GM19238 (cell line): ENCODE results near the gene SEMA3F.

Source experiments
- DNase-seq: peaks from one replicate; pipeline ENCODE4 v3.0.0; 2011; ENCODE audit warnings: low spot score; ENCODE audit not compliant: insufficient read length

The SEMA3F gene

DNA sequence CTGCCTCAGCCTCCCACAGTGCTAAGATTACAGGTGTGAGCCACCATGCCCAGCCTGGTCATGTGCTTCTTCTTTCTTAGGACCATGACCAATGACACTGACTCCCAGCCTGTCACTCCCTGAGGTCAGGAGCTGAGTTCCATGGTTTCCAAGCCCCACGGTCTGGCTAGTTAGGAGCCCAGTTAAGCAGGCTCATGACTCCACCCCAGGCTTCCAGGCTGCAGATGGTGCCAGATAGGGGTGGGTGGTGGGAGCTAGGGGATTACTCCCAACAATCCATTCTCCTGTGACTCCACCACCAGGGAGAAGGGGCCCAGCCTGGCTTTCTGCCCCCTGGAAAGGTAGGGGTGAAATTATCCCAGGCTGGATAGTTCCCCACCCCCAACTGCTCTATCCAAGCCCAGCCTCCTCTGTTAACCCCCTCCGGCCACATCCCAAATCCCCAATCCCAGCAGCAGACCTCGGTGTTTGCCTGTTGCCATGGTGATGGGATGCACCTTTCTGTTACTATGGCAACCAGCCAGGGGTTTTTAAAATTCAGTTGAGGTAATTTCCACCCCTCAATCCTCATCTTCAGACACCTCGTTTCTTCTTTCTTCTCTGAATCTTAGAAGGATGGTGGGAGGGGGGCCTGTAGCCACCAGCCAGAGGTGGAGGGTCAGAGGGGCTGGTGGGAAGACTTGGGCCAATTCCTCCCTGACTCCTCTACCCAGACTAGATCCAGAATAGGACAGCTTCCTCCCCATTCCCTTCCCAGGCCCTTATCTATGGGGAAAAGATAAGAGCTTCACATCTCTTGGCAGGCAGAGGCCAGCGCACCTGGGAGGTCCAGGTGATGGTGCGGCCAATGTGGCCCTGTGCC, 22.5 kb upstream of the SEMA3F start:
- no peak for DNase-seq

DNA sequence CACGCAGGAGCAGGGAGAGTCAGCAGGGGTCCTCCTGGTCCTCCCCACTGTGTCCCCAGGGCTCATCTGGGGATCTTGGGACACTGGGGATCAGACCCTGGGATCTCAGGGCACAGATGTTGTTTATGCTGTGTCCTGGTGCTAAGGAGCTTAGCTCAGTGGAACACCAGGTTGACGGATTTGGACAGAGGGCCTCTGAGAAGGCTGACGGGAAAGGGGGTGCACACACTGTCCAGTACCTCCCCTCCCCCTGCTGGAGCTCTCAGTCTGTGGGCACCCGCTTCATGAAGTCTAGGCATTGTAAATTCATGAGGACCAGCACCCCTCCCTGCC, 21.9 kb upstream of the SEMA3F start:
- DNase-seq, result no peak

DNA sequence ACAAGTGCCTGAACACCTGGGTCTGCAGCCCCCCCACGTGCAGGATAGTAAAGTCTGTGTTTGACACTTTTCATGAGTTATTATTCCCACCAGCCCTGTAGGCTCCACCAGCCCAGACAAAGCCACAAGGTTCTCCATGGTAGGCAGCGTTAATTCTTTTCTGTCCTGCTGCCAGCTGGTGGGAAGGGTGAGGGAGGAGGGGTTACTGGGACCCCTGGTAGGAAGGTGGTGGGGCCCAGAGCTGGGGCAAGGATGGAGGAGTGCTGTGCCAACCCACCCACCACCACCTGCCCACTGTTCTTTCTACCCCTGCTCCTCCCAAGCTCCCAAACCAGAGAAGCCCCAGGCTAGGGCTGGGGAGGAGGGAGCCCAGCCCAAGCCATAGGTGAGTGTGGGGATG, 20.8 kb upstream of the SEMA3F start:
- no peak for DNase-seq

DNA sequence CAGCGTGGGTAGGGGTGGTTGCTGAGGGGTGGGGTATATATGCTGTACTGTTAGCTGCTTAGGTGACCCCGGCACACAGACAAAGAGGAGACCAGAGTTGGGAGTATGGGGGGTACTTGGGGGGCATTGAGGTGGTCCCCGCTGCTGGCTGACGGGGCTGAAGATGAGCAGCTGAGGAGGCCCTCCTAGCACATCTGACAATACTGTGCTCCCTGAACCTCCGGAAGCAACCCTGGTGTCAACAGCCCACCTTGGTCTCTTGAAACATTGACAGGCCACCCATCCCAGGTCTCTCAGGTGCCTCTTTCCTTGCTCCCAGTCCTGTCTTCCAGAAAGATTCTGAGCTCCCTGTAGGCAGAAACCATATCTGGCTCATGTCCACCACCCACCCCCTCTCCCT, 19.2 kb upstream of the SEMA3F start:
- no peak for DNase-seq

DNA sequence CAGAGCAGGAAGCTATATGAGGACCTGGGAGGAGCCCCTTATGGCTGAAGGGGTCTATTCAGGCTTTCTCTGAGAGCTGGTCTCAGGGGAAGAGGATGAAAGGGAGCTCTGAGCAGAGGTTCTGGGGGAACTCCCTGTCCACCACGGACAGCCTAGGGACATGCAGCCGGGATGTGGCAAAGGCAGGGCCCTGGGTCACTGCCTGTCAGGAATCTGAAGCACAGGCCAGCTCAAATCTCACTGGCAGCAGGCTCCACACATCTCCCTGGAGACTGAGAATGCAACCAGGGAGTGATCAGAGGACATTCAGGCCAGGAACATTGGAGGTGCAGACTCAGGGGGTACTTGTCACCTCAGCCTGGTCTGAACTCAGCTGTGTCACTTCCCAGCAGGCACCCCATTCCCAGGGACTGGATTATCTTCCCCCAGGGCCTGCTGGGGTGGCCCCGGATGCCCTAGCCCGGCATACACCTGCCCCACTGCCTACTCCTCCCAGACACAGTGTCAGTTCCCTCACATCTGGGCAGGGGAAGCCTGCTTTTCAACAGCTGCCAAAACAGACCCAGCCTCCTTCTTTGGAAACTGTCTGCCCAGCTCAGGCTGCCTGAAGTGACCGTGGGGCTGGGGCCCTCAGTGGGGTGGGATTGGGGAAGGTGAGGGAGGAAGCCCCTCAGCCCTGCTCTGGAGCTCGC, 18.3 kb upstream of the SEMA3F start:
- DNase-seq, result no peak

DNA sequence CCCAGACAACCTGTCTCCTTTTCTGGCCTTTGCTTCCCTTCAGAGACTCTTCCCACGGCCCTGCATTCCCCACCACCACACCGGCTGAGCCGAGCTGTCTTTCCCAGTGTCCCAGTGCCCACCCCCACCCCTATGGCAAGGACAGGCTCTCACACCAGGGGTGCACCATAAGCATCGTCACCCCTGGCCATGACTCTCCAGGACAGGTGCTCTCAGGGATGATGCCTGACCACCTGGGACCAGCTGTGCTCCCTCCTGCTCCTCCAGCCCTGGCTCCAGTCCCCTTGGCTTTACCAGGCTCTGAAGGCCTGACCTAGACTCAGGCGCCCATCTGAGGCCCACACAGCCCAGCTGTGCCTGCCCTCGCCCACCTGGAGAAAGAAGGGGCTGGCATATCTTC, 17.6 kb upstream of the SEMA3F start:
- no peak for DNase-seq

DNA sequence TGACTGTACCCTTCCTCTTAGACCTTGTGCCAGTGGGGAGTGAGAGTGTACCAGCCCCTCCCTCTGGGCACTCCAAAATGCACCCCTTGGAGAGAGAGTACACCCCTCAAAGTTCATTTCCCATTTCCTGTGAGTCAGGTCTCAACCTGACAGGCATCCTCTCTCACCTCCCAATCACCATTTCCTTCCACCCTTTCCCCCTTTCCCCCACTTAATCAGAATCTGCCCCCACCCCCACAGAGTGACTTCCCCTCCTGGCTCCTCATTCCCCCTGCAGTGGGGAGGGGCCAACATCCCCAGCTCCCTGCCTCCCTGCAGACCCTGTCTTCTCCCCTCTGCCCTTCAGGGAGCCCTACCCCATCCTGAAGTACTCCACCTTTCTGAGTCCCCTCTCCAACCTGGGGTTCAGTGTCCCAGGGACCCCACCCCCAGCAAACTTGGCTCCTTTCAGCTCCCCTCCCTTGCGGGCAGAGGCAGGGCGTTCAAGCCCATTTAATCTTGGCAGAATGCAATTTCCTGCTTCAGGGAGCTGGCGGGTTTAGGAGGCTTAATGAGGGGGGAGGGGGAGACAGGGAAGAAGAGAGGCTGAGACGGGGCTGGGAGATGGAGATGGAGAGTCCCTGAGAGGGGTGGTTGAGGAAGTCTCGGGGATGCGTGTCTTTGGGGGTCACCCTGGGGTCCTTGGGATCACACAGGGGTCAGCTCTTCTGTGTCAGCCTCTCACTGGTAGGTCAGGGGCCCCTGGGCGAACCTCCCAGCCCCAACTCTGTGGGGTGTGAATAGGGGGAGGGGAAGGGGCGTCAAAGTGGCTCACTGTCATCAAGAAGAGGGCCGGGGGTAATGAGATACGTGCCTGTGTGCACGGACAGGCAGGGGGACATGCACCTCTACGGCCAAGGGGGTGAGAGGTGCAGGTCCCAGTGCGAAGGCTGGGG, 16.6 kb upstream of the SEMA3F start:
- DNase-seq, result no peak

DNA sequence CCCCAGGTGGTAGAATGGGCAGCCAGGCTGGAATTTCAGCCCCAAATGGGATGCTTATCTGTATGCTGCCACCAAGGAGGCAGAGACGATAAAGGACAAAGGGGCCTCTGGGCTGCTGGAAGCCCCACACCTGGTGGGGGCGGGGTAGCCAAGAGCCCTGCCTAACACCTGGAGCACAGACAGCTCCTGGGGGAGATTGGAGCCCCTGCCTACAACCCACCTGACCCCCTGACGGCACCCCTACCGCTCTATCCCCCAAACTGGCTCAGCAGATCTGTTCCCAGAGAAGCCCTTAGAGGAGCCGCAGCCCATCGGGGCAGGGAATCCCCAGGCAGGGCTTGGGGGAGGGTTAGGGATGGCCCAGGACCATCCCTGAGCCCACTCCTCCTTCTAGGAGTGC, 15.8 kb upstream of the SEMA3F start:
- DNase-seq, result no peak

DNA sequence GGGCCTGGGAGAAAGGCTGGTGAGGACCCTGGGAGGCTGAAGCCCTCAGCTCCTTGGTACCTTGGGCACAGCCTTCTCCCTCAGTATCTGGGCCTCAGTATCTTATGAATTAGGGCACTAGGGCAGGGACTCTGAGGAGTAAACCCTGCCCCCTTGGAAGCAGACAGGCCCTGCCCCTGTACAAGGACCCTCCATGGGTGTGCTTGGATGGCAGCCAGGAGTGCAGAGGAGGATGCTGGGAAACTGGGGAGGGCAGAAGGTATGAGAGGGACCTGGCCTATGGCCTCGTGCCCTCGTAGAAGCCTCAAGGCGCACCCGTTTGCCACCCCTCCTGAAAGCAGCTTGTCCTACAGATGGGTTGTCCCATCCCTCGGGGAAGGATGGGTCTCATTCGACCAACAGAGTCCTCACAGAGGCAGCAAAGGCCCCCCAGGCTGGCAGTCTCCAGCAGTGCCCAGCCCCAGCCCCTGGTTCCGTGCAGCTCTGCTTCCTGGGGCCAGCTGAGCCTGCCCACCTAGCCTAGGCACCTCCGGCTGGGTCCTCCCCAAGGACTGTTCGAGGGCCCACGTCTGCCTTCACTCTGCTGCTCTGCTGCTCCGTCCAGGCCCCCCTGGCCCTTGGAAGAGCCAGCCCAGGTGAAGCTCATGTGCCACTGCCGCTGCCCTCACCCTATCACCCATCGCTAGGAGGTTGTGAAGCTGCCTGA, 15.3 kb upstream of the SEMA3F start:
- no peak for DNase-seq

DNA sequence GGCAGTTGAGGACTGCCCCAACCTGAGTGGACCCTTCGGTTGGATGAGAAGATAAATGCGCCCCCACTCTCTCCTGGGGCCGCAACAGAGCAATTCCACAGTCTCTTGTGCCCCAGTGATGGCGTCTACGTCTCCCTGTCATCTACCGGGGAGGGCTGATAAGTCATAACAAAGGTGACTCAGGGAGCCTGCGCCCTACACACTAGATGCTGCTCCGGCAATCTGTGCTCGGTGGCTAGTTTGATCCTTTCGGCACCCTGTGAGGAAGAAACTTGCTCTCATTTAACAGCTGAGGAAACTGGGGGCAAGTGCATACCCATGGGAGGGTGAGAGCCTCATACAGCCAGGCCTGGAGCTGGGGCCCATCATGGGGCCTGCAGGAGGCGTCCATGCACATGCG, 14.1 kb upstream of the SEMA3F start:
- DNase-seq, result no peak

DNA sequence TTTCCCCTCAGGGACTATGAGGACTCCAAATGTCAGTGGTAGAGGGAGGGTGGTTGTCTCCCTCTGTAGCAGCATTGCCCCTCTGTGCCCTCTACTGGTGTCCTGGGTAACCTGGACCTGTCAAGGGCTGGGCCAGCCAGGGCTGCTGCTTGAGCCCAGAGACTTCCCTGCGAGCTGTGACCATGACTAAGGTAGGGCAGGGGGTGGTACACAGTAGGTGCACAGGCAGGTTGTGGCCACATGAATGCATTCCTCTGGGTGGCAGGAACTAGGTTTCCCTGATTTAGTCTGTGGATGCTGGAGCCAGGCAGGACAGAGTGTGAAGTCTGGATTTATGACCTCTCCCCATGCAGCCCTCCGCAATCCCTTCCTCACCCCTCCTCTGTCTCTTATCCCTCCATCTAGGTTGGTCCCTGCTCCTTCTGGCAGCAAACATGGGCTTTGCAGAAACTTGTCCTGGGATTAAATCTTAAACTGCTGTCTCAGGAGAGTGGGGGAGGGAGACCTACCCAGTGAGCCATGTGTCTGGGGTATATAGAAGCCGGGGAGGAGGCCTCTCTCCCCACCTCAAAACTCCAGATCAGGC, 8.7 kb upstream of the SEMA3F start:
- DNase-seq, result no peak

DNA sequence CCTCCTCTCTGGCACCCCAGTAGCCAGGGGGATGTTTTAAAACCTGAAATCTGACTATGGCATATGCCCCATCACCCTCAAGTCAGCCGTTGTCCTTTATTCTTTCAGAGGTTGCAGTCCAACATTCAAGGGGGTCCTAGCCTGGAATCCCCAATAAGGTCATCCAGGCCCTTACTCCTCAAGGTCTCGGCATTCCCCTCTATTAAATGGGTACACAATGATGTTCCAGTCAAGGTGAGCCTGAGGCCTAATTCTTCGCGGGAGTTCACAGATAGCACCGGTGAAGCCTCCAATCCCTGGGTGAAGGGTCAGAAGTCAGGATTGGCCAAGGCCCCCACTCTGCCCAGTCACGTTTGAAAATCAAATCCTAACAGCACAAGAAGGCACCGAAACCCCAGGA, 8.1 kb upstream of the SEMA3F start:
- no peak for DNase-seq

DNA sequence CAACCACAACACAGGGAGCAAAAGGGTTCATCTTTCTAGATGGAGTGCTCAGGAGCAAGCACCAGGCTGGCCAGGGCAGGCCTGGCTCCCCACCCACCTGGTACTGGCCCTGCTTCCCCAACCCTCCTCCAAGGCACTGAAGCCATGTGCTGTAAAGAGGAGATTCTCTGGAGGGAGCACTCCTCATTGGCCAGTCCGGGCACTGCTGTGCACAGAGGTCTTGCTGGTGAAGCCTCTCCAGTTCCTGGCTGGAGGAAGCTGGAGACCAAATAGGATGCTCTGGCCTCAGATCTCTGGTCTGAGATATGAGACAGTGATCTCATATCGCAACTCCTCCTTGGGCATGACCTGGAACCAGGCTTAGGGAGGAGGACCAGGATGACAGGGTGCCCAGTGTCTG, 7.7 kb upstream of the SEMA3F start:
- no peak for DNase-seq

DNA sequence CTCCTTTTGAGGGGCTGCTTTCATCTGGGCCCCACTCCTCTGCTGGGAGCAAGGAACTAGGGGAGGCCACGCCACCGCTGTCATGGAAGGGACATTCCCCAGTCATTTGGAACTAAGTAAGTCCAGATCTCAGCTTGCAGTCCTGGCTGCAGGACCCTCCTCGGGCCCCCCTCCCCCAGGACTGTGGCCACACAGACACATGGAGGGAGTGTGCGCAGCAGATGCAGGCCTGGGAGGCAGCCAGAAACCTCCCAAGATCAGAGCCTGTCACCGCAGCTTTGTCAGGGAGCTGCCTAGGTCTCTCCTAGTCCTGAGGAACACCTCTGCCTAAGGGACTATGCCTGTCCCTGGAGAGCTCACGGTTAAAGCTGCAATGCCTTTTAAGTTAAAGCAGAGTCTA, 7.3 kb upstream of the SEMA3F start:
- DNase-seq, result no peak

DNA sequence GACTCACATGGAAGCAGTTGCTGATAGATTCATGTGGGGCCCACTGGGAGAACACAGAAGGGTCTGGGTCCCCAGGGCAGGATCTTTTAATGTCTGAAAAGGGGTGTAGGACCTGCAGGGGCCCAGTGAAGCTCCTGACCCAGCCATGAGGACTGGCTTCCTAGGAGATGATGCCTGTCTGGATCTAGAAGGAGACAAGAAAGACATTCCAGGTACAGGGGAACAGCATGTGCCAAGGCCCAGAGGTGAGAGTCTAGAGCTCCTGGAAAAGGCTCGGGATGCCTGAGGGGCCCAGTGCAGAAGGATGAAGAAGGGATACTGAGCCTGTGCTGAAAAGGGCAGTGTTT, 4.7 kb upstream of the SEMA3F start:
- DNase-seq, result no peak

DNA sequence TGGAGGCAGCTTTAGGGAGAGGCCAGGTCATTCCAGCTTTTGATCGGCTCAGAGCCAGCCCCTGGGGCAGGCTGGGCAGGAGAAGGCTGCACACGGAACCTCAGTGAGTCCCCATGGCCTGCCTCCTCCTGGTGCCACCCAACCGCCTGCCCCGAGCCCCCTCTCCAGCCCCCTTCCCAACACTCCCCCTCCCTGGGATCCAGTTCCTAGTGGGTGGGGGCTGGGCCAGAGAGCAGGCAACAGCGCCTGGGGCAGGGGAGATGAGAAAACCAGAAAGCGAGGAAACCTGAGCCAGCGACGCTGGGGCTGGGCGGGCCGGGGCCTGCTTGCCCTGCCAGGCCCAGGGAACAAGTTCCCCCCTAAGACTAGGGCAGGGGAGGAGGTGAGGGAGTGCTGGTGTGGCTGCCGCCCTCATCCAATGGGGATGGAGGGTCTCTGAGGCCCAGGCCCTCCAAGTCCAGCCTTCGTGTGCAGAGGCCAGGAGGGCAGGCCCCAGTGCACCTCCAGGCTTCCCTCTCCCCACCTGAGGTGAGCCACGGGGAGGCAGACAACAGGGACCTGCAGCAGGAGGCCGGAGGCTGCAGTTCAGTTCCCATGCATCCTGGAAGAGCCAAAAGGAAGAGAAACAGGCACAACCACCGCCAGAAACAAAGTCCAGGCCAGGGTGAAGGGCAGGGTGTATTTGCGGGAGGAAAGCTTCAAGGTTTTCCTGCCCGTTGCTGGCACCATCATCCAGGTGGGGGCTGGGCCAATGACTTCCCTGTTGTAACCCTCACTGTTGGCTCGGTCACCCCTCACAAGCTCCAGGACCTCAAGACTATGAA, 4.0 kb upstream of the SEMA3F start:
- no peak for DNase-seq

DNA sequence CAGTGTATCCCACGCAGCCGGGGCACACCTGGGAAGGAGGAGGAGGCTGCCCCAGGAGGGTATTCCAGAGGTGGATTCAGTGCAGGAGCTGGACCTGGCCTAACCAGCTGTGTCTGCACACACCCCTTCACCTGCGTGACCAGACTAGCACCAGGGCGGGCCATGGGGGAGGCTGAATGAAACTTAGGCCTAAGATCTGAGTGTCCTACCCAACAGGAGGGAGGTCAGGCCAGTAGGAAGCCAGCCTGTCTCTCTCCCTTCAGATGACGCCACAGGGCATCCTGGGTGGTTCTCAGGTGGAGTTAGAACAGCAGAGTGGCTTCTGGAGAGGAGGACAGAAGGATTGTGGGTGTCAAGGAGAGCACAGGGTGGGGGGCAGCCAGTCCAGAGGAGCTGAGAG, 3.4 kb upstream of the SEMA3F start:
- DNase-seq, result no peak

DNA sequence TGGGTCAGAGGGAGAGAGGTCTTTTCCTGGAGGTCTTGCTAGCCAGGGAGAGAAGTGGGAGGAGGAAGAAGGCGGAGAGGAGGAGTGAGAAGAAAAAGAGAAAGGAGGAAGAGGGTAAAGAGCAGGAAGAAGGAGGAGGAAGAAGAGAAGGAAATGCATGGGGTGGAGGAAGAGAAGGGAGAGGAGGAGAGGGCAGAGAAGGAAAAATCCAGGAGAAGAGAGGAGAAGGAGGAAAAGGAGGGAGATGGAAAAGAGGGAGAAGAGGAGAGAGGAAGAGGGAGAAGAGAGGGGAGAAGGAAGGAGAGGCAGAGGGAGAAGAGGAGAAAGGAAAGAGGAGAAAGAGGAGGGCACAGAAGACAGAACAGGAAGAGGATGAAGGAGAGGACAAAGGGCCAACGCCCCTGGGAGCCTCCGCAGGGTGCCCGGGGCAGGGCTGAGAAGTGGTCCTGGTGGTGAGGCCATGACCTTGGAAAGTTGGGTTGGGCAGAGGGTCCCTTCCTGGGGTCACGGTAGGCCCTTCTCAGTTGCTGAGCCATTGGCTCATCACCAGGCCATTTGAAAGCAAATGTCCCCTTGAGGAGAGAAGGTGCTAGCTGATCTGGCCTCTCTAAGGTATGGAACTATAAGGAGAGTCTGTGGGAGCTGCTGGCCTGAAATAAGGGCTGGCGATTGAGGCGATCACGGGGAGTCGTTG, 1.2 kb upstream of the SEMA3F start:
- no peak for DNase-seq

DNA sequence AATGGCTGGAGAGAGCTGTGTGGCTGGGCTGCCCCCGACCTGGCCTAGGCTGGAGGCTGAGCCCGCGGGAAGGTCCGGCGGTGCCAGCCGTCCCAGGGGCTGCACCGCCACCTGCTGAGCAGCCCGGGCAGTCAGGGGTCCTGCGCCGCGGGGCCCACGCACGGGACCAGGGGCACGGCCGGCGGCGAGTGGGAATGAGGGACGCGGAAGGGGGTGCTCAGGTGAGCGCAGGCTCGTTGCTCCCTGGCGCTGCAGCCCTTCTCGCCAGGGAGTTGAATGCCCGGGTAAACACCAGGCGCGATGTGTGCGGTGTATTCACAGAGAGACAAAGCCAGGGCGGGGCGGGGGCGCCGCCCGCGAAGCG, 666 bp upstream of the SEMA3F start:
- DNase-seq, result no peak

DNA sequence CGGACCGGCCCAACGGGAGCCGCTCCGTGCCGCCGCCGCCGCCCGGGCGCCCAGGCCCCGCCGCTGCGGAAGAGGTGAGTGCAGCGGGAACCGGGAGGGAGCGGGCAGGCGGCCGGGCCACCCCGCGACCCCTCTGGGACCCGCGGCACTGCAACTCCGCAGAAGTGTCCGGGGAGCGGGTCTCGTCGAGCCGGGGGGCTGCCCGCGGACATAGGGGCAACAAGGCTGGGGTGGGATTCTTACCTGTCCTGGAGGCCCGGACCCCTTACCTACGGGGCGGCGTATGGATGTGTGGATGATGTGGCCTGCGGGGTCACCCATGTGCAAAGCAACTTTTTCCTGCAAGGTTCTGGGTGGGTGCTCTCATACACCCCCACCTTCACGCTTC, 361 bp downstream of the SEMA3F start:
- no peak for DNase-seq
